GM18517 (cell line): ENCODE measurements around the gene AP2A1.

Experiments
- ATAC-seq: cut with Tn5 transposase; IDR thresholded peaks from one replicate; pipeline ENCODE4 v1.9.1; 2021; ENCODE audit warnings: mild to moderate bottlenecking, moderate library complexity; ENCODE audit not compliant: unreplicated experiment

Gene AP2A1

DNA sequence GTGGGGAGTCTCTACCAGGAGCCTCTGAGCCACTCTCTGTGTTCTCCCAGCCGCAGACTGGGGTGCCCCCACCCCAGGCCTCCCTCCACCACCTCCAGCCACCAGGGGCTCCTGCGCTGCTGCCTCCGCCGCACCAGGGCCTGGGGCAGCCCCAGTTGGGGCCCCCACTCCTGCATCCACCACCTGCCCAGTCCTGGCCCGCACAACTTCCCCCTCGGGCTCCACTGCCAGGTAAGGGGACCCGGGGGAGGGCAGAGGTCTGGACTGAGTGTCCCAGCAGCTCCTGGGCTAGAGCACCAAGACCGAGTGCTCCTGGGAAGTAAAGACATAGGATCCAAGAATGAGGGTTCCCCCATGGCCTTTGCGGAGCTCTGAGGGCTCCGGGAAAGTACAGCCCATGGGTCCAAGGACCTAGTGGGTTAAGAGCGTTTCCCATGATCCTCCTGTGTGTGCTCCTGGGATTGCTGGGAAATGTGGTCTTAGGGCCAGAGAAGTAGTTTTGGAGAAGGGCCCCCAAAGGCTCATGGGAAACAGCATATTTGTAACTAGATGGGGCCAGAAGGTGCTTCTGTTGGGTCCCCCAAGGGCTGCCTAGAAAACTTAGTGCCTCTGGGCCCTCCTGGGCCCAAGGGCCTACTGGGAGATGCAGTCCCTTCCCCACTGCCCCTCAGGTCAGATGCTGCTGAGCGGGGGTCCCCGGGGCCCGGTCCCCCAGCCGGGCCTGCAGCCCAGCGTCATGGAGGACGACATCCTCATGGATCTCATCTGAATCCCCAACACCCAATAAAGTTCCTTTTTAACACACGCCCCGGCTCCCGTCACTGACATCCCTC lies 69.6 kb downstream of the AP2A1 start:
- ATAC-seq, result no peak

DNA sequence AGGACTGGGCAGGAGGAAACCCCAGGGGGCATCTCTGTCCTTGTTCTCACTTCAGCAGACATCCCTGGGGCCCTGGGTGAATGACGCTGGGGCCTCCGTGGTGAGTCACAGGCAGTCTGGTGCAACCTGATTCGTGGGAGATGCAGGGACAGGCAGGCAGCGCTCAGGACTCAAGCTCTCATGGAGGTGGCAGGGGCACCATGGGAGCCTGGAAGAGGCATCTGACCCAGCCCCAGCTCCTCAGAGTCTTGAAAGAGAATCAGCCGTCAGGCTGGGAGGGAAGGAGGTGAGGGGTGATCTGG lies 70.2 kb downstream of the AP2A1 start:
- no peak for ATAC-seq

DNA sequence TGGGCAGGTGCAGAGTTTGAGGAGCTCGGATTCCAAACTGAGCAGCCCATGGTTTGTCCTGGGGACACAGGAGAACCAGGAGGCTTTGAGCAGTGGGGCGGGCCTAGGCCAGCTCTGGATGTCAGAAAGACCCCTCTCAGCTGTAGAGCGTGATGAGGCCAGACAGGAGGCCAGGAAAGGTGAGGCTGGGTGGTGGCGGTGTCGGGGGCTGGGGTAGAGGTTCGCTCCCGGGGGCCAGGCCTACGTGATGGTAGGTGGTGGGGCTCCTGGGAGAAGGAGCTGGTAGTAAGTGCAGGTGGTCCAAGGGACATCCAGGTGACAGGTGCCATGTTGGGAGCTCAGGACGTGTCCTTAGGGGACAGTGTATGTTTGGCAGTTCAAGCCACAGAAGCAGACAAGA lies 70.6 kb downstream of the AP2A1 start:
- ATAC-seq, result no peak

DNA sequence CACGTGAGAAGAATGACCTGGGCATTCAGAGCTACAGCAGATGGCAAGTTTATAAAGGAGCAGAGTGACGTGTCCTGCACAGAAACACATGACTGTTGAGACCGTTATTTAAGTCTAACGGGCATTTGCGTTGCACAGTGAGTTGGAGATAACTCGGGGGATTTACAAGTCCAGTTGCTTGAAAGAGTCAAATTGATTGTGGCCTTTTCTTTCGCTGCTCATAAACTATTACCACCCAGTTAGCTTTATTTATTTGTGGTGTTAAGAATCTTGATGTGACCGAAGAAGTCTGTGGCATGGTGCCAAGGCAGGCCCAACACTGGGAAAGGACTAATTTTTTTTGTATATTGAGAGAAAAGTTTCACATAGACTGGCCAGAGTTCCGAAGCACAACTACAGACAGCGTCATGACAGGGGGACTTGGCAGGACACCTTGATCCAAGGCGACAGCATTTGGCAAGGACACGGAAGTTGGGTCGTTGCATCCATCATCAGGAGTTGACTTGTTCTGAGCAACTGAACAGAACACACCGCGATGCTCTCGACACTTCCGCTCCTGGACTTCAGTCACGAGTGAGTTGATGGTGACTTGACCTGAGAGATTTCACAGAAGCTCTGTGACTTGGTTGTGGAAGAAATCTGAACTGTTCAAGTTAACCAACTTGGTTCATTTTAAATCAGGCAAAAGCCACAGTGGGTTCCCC lies 72.2 kb downstream of the AP2A1 start:
- ATAC-seq, result no peak

DNA sequence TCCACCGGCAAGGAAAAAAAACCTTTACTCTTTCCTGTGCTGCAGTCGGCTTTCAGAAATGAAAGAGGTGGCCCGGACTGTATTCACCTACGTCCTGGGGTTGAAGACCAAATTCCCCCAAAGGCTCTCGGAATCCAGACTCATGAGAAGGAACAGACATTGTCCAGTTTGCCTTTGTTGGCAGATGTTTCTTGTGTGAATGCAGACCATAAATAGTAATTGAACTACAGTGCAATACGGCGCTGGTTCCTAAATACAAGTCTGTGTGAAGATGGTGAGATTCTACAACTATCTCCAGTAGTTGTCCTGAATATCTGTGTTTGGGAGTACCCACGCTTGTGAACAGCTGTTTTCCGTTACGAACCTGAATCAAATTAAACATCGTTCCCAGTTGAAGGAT lies 72.9 kb downstream of the AP2A1 start:
- no peak for ATAC-seq

DNA sequence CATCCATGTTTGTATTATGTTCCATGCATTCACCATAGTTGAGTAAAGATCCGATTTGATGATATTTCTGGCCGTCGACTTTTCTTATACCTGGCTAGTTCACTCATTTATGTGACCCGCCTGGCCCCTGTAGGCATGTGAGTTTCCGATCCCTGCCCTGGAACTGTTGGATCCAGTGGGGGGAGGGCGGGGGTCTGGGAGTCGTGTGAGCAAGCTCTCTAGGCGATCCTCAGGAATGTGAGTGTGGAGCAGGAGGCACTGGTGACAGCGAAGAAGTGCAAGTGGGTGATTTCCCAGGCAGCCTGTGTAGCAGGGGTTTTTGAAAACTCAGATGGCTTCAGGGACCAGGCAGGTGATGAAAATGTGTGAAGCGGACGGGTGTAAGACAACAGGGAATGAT lies 73.5 kb downstream of the AP2A1 start:
- no peak for ATAC-seq

DNA sequence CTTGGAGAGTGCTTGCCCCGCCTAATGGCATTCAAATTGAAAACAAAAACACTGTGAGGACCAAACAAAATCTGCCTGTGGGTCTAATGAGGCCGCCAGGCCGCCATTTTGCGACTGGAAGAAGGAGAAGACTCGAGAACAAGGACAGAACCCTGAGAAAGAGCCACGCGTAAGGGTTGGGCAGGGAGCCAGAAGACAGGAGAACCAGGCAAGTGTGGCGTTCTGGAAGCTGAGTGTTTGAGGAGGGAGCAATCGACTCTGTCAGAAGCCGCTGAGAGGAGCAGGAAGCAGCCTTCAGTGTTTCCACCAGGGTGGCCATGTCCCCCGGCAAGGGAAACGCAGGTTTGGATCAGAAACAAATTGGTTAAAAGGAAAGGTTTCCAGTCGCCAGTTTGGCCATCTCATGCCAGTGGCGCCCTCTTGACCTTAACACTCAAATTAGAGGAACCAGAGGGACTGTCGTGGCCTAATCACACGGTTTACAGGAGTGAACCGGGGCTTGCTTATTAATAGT lies 74.0 kb downstream of the AP2A1 start:
- no peak for ATAC-seq

DNA sequence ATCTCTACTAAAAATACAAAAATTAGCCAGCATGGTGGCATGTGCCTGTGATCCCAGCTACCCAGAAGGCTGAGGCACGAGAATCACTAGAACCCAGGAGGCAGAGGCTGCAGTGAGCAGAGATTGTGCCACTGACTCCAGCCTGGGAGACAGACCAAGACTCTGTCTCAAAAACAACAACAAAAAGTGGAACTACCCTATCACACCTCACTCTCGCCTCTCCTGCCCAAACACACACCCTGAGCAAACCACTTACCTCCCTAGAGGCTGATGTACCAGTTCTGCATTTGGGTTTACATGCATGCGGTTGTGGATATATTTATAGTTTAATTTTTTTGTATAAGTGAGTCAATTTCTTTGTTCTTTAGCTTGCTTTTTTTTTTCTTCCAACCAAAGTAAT lies 76.5 kb downstream of the AP2A1 start:
- no peak for ATAC-seq

DNA sequence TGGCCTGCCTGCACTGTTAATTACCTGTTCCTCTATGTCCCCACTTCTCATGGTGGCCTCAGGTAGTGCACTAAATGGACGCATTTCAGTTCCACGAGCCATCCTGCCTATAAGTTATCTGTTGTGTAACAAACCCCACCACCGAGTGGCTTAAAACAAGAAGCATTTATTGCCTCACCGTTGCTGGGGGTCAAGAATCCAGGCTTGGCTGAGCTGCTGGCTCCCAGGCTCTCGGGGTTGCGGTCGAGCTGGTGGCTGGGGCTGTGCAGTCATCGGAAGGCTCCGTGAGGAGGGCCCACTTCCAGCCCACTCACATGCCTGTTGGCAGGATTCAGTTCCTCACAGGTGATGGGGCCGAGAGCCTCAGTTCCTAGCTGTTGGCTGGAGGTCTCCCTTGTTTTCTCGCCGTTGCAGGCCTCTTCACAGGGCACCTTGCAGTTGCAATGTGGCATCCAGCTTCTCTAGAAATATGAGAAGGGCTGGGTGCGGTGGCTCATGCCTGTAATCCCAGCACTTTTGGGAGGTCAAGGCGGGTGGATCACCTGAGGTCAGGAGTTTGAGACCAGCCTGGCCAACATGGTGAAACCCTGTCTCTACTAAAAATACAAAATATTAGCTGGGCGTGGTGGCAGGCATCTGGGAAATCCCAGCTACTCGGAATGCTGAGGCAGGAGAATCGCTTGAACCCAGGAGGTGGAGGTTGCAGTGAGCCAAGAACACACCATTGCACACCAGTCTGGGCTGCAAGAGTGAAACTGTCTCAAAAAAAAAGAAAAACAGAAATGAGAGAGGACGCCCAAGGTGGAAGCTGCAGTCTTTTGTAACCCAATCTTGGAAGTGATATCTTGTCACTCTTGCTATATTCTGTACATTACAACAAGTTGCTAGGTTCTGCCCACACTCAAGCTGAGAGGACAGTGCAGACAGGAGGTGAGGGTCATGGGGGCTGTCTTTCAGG lies 77.6 kb downstream of the AP2A1 start:
- ATAC-seq, result no peak

DNA sequence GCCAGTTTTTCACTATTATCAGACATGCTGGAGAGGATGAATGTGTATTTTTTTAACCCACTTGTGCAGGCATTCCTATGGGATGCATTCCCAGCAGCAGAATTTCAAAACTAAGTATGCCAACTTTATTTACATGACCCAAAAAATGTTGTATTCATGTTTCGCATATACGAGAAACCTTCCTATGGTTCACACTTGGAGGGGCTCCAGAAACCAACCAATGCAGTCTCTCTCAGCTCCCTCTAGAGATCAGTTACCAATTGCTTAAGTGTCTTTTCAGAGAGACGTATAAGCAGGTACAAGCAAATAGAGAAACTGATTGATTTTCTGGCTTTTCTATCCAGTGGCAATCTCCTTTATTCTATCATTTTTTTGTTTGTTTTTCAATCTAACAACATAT lies 78.6 kb downstream of the AP2A1 start:
- no peak for ATAC-seq

DNA sequence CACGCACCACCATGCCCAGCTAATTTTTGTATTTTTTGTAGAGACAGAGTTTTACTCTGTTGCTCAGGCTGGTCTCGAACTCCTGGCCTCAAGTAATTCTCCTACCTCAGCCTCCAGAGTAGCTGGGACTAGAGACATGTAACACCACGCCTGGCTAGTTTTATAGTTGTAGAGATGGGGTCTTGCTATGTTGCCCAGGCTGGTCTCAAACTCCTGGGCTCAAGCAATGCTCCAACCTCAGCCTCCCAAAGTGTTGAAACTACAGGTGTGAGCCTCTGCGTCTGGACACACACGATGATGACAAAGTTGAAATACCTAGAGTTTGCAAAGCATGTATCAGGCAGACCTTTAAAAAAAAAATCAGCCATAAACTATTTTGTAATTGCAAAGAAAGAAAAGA lies 79.6 kb downstream of the AP2A1 start:
- no peak for ATAC-seq

DNA sequence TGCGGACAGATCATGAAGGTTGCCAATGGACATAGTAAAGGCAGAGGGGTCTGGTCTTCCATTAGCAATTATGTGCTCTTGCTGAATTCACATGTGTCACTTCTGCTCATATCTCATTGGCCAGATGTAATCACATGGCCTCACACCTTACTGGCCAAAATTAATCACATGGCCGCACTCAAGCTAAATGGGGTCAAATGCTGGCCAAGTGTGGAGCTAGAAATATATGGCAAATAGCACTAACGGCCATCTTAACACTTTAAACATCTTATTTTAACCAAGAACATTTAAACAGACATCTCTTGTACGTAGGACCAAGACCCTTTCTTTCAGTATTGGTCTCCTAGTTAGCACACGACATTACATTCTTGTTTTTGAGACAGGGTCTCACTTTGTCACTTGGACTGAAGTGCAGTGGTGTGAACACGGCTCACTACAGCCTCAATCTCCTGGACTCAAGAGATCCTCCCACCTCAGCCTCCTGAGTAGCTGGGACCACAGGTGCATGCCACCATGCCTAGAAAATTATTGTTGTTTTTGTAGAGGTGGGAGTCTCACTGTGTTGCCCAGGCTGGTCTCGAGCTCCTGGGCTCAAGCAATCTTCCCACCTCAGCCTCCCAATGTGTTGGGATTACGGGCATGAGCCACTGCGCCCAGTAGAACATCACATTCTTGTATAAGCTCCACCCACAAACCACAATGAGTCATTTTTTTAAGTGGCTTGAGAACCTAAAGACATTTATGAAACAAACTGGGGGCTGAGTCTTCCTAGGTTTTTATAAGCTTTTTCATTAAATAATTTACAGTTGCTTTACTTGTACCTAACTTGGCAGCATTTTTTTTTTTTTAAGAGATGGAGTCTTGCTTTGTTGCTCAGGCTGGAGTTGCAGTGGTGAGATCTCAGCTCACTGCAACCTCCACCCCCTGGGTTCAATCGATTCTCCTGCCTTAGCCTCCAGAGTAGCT lies 81.2 kb downstream of the AP2A1 start:
- no peak for ATAC-seq

DNA sequence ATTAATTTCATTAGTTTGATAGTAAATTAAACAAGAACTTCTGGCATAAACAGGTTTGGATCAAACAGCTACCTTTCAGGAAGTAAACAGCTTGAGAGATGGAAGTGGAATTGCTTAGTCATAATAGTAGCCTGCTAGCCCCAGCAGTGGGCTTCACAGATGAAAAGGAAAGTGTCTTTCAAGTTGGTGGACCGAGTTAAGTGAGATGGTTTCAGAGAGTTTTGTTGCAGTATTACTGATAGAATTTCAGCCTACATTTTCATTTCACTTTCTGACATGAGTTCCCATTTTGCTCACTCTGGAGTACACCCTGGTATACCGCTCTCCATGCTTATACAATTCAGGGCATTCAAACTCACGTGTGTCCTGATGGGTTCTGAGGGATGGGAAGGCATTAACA lies 82.1 kb downstream of the AP2A1 start:
- ATAC-seq, result no peak

DNA sequence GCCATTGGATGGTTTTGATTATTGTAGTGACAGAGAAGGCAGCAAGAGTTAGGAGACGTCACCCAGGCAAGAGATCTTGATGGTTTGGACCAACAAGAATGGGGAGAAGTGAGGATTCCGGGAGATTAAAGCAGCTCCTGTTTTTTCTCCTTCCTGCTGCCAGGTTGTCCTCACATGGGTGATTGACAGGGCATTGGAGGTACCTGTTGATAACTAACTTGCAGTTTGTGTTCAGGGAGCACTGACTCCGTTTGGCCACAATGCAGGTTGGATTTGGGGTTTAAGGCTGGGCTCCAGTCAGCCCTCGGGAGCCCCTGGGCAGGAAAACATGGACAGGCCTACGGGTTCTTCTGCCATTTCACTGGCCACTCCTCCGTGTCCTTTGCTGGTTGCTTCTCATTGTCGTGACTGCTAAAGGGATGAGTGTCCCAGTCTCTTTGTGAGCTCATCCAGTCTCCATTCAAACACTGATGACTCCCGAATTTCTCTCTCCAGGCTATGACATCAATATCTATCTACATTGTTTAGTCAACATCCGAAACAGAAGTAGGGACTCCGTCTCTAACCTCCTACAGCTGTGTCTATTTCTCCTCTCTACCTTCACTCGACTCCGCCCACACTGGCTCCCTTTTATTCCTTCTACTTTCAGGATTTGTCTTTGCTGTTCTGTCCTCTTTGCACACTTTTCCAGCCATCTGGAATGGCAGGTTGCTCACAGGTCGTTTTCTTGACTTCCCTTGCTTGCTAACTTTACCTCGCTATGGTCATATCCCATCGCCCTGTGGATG lies 82.8 kb downstream of the AP2A1 start:
- no peak for ATAC-seq

DNA sequence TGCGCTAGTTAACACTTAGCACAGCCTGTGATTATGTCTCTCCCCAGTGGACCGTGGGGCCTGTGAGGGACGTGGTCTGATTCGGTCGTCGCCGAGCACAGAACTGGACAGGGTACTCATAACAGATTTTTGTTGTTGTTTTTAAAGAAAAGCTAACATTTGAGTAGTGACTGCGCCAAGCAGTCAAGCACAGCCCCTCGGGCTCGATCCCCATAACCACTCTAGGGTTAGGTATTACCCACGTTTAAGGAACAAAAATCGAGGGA lies 83.4 kb downstream of the AP2A1 start:
- ATAC-seq, result peak; percentile 20

DNA sequence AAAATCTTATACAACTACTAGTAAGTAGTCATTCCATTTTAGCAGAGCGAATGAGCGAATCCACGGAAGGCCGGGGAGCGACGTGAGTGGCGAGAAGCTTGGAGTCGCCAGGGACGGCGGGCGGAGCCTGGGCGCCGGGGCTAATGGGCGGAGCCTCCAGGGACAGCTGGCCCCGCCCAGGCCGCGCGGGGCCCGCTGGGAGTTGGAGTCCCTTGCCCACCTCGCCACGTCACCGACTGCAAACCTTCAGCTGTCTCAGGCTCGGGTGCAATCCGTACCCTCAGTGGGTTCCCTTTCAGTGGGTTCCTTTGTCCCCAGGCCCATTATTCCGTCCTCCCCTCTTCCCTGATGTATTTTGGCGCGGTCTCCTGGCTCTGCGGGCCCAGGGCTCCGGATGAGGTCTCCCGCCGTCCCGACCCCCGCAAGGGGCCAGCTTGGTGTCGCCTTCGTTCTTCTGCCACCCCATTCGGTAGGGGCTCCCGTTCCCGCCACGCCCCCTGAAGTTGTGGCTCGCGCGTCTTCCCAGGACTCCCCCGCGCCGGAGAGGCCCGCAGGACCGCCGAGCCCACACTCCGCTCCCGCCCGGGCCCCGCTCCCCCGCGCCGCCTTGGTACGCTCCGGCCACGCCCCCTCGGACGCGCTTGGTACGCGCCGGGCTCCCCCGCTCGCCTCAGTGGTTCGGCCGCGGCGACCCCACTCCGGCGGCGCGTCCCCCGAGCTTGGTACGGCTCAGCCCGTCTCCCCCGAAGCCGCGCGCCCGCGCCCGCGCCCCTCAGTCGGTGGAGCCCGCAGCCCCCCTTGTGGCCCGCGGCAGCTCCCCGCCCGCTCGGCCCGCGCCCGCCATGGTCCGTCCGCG lies 83.9 kb downstream of the AP2A1 start, which contains the start of gene PTOV1:
Gene PTOV1, plus strand, starts transcription at position 673 of the 856 bp plus-strand sequence.
- ATAC-seq, result peak; percentile 63

DNA sequence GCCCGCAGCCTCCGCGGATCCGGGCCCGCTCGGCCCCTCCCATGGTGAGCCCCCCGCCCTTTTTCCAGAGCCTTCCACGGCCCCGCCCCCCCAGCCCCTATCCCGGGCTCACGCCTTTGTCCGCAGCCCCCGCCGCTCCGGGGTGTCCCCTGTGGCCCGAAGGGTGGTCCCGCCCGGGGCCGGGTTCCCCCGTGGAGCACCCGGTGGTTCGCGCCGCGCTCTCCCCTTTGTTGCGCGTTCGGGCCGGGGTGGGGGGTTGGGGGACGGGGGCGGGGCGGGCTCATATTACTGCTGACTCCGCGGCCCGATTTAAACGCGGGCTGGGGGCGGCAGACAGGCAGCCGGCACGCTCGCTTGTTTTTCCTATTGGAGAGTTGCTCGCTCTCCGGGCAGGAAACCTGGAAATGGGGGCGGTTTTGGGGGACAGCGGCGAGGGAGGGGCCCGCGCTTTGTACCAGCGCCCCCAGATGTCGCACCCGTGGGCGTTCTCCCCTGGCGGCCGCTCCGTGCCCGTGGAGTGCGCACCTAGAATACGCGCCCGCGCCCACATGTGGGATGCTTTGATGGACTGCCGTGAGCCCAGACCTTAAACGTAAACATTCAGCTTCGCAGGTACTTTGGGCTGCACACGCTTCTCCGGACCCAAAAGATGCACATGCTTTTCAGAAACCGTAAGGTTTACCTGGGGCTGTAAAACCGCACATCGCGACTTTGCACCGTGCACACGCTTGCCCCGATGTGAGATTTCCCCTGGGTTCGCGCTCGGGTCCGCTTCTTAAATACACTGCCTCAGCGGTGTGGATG lies 84.9 kb downstream of the AP2A1 start:
- ATAC-seq, result no peak

DNA sequence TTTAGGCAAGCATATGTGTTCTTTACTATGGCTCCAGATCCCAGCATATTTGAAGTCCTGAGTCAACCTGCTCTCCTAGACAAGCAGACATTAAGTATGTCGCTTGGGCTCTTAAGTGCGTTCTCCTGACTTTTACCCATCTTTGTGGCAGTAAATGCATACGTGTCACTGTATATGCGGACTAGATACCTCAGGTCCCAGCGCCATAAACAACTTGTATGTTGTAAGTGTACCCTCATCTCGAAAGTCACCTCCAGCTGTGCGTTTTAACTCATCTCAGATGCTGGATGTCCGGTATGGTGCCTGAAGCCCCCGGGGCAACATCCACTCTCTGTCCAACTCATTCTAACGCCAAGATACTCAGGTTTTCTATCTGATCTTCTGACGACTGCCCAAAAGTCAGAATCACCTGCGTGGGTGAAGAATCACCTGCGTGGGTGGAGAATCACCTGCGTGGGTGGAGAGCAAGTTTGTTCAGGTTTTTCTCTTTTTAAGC lies 85.9 kb downstream of the AP2A1 start:
- ATAC-seq, result no peak
